NCI-H2107 treated with DMSO at 0.1 percent for 48 hours (cell line): ENCODE data around the gene ALDH2.
"Not testable (repeated sequence)": the region's sequence is repeated elsewhere in the genome, so short reads cannot be mapped to it uniquely, and the experiment has no call there.

Experiments used
- DNase-seq: peaks from one replicate; lab custom pipeline; 2025; ENCODE audit not compliant: unreplicated experiment; lab: John Stamatoyannopoulos, UW

ALDH2 gene

GRCh38 chr12:111825509-111825908 lies 58.8 kb downstream of the ALDH2 start:
- DNase-seq: no peak

GRCh38 chr12:111826316-111826715 lies 59.6 kb downstream of the ALDH2 start:
- no peak for DNase-seq

GRCh38 chr12:111826992-111827391 lies 60.3 kb downstream of the ALDH2 start:
- DNase-seq: no peak

GRCh38 chr12:111827907-111828306 lies 61.2 kb downstream of the ALDH2 start:
- no peak for DNase-seq

GRCh38 chr12:111828338-111828979 lies 61.7 kb downstream of the ALDH2 start:
- no peak for DNase-seq

- DNase-seq: not testable (repeated sequence)
Measured at GRCh38 chr12:111829635-111830034, 62.9 kb downstream of the ALDH2 start.

- DNase-seq: not testable (repeated sequence)
Measured at GRCh38 chr12:111834740-111835386, 68.1 kb downstream of the ALDH2 start.

- DNase-seq: not testable (repeated sequence)
Measured at GRCh38 chr12:111835531-111836181, 68.9 kb downstream of the ALDH2 start.

GRCh38 chr12:111838353-111838752 lies 71.6 kb downstream of the ALDH2 start:
- no peak for DNase-seq

GRCh38 chr12:111840807-111841206 lies 74.1 kb downstream of the ALDH2 start:
- no peak for DNase-seq

- DNase-seq: no peak
Measured at GRCh38 chr12:111841236-111841749, 74.6 kb downstream of the ALDH2 start.

GRCh38 chr12:111841750-111842555 lies 75.2 kb downstream of the ALDH2 start, which contains the start of gene MAPKAPK5:
TSS of gene MAPKAPK5 (plus strand) at chr12:111842228. CDS start at chr12:111842734, 506 bp downstream.
- DNase-seq: peak; percentile 82

GRCh38 chr12:111842556-111843396 lies 76.0 kb downstream of the ALDH2 start:
- no peak for DNase-seq

- DNase-seq: no peak
Measured at GRCh38 chr12:111846016-111846415, 79.3 kb downstream of the ALDH2 start.

GRCh38 chr12:111850526-111850925 lies 83.8 kb downstream of the ALDH2 start:
- DNase-seq: no peak

- DNase-seq: no peak
Measured at GRCh38 chr12:111858186-111858585, 91.5 kb downstream of the ALDH2 start.

GRCh38 chr12:111858778-111859177 lies 92.0 kb downstream of the ALDH2 start:
- no peak for DNase-seq

GRCh38 chr12:111864913-111865312 lies 98.2 kb downstream of the ALDH2 start:
- DNase-seq: no peak
